ENCODE results near the gene NDUFAB1. TPM values are rescaled to one million over a fixed set of nuclear protein-coding genes. Genes with fewer than 3 reads are reported as not detected.

The NDUFAB1 gene
- total and polyA plus RNA-seq, 2 experiments from 2014 or later = 119 to 243 TPM

DNA sequence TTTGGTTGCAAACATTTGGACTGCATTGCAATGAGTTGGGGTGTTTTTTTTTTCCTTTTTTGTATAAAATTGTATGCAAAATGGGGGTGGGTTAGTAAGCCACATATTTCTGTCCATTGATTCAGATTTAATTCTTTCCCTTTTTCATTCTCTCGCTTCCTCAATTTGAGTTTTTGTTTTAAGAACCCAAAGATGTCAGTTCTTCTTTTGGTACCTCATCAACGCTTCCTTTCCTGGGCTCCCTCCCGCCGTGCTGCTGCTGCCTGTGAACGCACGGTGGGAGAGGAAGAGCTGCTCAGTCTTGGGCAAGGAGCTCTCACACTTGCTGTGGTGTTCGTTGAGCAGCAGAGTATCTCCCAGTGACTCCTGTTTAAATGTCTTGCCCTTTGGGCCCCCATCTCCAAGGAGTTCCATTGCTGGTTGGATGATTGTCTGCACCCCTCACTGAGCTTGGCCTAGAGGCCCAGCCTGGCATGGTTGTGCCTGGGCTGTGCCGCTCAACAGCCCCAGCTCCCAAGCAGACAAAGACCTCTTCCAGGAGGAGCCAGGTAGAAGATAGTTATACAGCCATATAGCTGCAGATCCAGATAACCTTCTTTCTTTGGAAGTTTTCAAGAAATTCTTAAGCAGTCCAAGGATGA is 25.0 kb downstream of the NDUFAB1 start:
- Histone ChIP-seq H3K27me3 (no peaks in the 10 kb centered on the region), H3K36me3 (replicated peaks; ENCODE audit: insufficient read depth, low read depth) (no peaks in the 10 kb centered on the region), H3K27ac (no peak overlapping the region), H3K9me2 (replicated peaks; ENCODE audit: insufficient read depth) (no peaks in the 10 kb centered on the region), H3K4me2 (no peak overlapping the region), H3K9me3 (ENCODE audit: low read depth) (no peaks in the 10 kb centered on the region), H3K4me3 (no peak overlapping the region), H4K20me1 (ENCODE audit: insufficient read depth, poor library complexity, severe bottlenecking) (no peaks in the 10 kb centered on the region), H3K4me1 (ENCODE audit: insufficient read depth) (no peaks in the 10 kb centered on the region), H2AFZ (no peak overlapping the region), H3K79me2 (no peaks in the 10 kb centered on the region)
- 95% methylated on average over 8 of the region's 8 CpGs for whole genome bisulfite sequencing (ENCODE audit: low lambda C conversion rate, missing lambda C conversion rate)
- TF ChIP-seq EZH2phosphoT487 (IDR thresholded peaks at IDR 0.05; ENCODE audit: low read depth, severe bottlenecking, unreplicated experiment) (no peak), EZH2 (IDR thresholded peaks at IDR 0.05; ENCODE audit: borderline replicate concordance) (no peak)
- TF ChIP-seq, protein P1, sequence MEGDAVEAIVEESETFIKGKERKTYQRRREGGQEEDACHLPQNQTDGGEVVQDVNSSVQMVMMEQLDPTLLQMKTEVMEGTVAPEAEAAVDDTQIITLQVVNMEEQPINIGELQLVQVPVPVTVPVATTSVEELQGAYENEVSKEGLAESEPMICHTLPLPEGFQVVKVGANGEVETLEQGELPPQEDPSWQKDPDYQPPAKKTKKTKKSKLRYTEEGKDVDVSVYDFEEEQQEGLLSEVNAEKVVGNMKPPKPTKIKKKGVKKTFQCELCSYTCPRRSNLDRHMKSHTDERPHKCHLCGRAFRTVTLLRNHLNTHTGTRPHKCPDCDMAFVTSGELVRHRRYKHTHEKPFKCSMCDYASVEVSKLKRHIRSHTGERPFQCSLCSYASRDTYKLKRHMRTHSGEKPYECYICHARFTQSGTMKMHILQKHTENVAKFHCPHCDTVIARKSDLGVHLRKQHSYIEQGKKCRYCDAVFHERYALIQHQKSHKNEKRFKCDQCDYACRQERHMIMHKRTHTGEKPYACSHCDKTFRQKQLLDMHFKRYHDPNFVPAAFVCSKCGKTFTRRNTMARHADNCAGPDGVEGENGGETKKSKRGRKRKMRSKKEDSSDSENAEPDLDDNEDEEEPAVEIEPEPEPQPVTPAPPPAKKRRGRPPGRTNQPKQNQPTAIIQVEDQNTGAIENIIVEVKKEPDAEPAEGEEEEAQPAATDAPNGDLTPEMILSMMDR (IDR thresholded peaks at IDR 0.05; ENCODE audit: poor library complexity) = no peak
- no peak for DNase-seq (ENCODE audit: low spot score)

DNA sequence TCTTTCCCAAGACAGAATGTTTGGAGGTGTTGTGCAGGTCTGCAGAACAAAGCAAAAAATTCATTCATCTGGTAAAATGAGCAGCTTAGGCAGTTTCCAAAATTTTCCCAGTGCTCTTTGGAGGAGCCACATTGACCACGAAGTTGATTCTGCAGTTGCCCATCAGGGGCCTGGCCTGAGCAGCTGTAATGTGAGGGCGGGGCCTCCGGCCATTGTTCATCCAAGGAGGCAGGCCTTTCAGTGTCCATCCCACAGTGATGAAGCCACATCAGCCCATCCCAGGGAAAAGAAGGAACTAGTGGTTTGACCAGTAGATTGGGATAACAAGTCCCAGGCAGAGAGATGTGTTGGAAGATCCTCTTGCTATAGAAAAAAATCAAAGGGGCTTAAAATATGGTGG is 28.5 kb downstream of the NDUFAB1 start:
- no peak overlapping the region for H3K4me3 ChIP-seq
- TF ChIP-seq, protein P1 (IDR thresholded peaks at IDR 0.05; ENCODE audit: poor library complexity) = no peak
- no peak for TF ChIP-seq EZH2 (IDR thresholded peaks at IDR 0.05; ENCODE audit: borderline replicate concordance)
- no peak for TF ChIP-seq EZH2phosphoT487 (IDR thresholded peaks at IDR 0.05; ENCODE audit: low read depth, severe bottlenecking, unreplicated experiment)
- no peaks in the 10 kb centered on the region for H3K36me3 ChIP-seq (replicated peaks; ENCODE audit: insufficient read depth, low read depth)
- no peaks in the 10 kb centered on the region for H3K4me1 ChIP-seq (ENCODE audit: insufficient read depth)
- H3K9me2 ChIP-seq (replicated peaks; ENCODE audit: insufficient read depth) = no peaks in the 10 kb centered on the region
- H3K27me3 ChIP-seq = no peaks in the 10 kb centered on the region
- no peak overlapping the region for H3K27ac ChIP-seq
- H4K20me1 ChIP-seq (ENCODE audit: insufficient read depth, poor library complexity, severe bottlenecking) = no peaks in the 10 kb centered on the region
- no peak overlapping the region for H3K4me2 ChIP-seq
- H3K9me3 ChIP-seq (ENCODE audit: low read depth) = no peaks in the 10 kb centered on the region
- H2AFZ ChIP-seq = no peak overlapping the region
- DNase-seq (ENCODE audit: low spot score) = no peak
- no peaks in the 10 kb centered on the region for H3K79me2 ChIP-seq
- WGBS (ENCODE audit: low lambda C conversion rate, missing lambda C conversion rate) = 97% methylated on average over 3 of the region's 3 CpGs

DNA sequence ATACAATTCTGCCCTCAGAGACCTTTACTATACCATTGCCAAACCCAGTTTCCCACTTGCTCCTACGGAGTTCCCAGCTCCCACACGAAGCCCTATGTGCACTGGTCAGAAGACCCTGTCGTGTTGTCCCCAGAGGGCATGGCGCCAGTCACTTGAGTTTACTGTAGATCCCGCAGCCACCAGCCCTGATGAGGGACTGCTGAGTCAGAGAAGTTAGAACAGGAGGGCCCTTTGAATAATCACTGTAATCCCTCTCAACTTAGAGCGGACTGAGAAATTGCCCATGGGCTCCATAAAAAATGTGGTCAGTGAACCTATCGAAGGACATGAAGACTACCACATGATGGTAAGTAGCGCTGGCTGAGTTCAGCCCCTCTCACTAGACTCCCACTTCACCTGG is 29.4 kb downstream of the NDUFAB1 start:
- TF ChIP-seq EZH2 (IDR thresholded peaks at IDR 0.05; ENCODE audit: borderline replicate concordance) = no peak
- TF ChIP-seq, protein P1 (IDR thresholded peaks at IDR 0.05; ENCODE audit: poor library complexity) = no peak
- no peak for TF ChIP-seq EZH2phosphoT487 (IDR thresholded peaks at IDR 0.05; ENCODE audit: low read depth, severe bottlenecking, unreplicated experiment)
- no peaks in the 10 kb centered on the region for H3K36me3 ChIP-seq (replicated peaks; ENCODE audit: insufficient read depth, low read depth)
- H3K4me3 ChIP-seq = no peak overlapping the region
- no peak overlapping the region for H3K4me2 ChIP-seq
- H3K4me1 ChIP-seq (ENCODE audit: insufficient read depth) = no peaks in the 10 kb centered on the region
- no peak overlapping the region for H3K27ac ChIP-seq
- no peak for DNase-seq (ENCODE audit: low spot score)
- H3K27me3 ChIP-seq = no peaks in the 10 kb centered on the region
- no peaks in the 10 kb centered on the region for H4K20me1 ChIP-seq (ENCODE audit: insufficient read depth, poor library complexity, severe bottlenecking)
- H2AFZ ChIP-seq = no peak overlapping the region
- no peaks in the 10 kb centered on the region for H3K79me2 ChIP-seq
- H3K9me2 ChIP-seq (replicated peaks; ENCODE audit: insufficient read depth) = no peaks in the 10 kb centered on the region
- 96% methylated on average over 8 of the region's 8 CpGs for WGBS (ENCODE audit: low lambda C conversion rate, missing lambda C conversion rate)
- H3K9me3 ChIP-seq (ENCODE audit: low read depth) = no peaks in the 10 kb centered on the region

Measured in hepatocyte (in vitro differentiated cells).